ENCODE measurements around the gene BEST1.

DNA sequence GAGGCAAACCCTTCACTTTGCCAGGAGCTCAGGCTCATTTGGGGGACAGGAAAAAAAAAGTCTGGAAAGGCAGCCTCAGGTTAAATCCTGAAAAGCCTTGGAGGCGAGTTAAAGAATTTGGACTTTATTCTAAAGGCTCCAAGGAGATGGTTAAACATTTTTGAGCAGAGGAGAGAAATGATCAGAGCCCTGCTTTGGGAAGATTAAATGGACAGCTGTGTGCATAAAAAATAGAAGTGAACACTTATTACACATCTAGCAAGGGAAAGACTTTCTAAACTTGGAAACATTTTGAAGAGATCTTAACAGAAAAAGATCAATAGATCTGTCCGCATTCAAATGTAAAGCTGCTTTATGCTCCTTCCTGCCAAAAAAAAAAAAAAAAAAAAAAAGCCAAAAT, 24.4 kb upstream of the BEST1 start:
- TF ChIP-seq, protein P1, sequence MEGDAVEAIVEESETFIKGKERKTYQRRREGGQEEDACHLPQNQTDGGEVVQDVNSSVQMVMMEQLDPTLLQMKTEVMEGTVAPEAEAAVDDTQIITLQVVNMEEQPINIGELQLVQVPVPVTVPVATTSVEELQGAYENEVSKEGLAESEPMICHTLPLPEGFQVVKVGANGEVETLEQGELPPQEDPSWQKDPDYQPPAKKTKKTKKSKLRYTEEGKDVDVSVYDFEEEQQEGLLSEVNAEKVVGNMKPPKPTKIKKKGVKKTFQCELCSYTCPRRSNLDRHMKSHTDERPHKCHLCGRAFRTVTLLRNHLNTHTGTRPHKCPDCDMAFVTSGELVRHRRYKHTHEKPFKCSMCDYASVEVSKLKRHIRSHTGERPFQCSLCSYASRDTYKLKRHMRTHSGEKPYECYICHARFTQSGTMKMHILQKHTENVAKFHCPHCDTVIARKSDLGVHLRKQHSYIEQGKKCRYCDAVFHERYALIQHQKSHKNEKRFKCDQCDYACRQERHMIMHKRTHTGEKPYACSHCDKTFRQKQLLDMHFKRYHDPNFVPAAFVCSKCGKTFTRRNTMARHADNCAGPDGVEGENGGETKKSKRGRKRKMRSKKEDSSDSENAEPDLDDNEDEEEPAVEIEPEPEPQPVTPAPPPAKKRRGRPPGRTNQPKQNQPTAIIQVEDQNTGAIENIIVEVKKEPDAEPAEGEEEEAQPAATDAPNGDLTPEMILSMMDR (IDR thresholded peaks at IDR 0.05; ENCODE audit: low read depth, low read length, poor library complexity, severe bottlenecking), result no peak
- no peak for TF ChIP-seq EZH2phosphoT487 (IDR thresholded peaks at IDR 0.05; ENCODE audit: borderline replicate concordance, low read length)

Data from DOHH2 (cell line).